GM21576 (cell line): ENCODE measurements around the gene PRRT3.

Source experiments
- ATAC-seq: cut with Tn5 transposase; IDR thresholded peaks from one replicate; pipeline ENCODE4 v1.9.1; 2021; ENCODE audit warnings: mild to moderate bottlenecking, moderate library complexity; ENCODE audit not compliant: unreplicated experiment

PRRT3 gene

DNA sequence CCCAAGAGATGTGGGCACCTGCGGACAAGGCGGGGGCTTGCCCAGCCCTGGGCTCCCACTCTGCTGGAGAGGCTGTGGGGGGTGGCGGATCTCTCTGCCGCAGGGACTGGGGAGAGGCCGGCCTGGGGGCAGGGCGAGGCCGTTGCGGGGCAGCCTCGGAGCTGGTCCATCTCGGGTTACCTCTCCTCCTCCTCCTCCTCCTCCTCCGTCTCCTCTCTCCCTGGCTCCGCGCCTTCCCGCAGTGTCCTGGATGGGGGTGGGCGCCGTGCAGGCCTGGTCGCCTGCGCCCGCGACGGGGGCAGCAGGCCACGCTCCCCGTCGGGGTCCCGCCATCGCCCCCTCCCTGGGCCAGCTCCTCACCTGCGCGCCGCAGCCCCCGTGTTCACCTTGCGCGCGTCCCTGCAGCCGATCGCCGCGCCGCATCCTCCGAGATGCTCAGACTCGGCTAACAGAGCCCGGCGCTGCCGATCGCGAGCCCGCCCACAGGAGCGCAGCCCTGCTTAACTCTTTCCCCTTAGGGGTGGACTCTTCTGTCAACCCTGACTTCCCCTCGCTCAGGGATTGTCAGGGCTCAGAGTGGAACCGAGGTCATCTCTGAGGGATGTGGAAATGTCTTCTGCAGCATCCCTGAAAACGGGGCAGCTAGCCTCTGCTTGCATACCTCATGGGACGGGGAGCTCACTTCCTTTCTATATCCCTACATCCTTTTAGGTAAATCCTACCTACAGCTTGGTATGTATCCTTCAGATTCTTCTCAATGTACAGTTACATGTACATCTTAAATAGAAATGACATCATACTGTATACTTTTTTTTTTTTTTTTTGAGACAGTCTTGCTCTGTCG is at the start of gene PRRT3:
TSS of gene PRRT3 (minus strand) at position 447 of the 844 bp plus-strand sequence. CDS start 2,293 bp downstream, outside the sequence.
- ATAC-seq: peak; percentile 66

- no peak for ATAC-seq
Measured at GRCh38 chr3:10000686-10001085, 48.5 kb upstream of the PRRT3 start.

DNA sequence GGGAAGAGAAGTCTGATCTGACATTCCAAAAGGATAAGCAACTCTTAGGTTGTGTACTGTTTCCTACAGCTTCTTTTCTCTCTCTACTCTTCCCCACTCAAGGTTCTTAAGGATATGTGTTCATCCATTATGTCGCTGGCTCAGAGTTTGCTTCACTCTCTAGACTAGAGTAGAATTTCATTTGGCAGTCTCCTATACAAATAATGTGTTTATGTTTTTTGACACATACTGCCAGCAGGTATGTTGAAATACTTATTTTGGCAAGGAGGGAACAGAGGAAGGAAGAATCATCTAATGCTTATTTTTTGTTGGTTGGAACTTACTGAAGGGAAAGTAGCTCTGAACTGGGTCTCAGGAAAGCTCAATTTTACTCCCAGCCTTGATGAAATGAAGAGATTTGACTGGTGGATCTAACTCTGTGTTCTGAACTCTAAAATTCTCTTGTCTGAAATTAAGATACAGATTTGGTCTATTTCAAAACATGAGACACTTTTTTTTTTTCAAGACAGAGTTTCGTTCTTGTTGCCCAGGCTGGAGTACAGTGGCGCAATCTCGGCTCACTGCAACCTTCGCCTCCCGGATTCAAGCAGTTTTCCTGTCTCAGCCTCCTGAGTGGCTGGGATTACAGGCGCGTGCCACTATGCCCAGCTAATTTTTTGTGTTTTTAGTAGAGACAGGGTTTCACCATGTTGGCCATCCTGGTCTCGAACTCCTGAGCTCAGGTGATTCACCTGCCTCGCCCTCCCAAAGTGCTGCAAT is 42.1 kb upstream of the PRRT3 start:
- no peak for ATAC-seq

- ATAC-seq: peak; percentile 22
Measured at GRCh38 chr3:9986230-9986725, 34.1 kb upstream of the PRRT3 start.

- no peak for ATAC-seq
Measured at GRCh38 chr3:9980251-9980650, 28.0 kb upstream of the PRRT3 start.

DNA sequence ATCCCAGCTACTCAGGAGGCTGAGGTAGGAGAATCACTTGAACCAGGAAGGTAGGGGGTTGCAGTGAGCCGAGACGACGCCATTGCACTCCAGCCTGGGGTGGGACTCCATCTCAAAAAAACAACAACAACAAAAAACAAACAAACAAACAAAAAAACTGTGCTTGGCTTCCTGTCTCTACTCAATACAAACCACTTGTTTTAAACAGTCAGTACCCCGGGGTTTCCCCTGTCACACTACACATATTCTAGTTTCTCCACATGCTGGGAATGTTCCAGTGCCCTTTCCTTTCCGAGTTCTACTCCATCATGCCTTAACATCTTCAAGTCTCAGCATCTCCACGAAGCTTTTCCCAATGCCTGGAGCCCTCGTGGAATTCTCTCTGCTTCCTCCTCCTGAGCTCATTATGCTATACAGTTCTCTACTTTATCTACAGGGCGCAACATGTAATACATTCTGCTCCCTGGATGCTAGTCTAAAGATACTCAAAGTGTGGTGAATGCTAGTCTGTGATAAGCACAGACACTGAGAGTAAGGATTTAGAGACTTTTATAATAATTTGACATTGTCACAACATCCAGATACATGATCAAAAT is 26.6 kb upstream of the PRRT3 start:
- ATAC-seq: no peak

DNA sequence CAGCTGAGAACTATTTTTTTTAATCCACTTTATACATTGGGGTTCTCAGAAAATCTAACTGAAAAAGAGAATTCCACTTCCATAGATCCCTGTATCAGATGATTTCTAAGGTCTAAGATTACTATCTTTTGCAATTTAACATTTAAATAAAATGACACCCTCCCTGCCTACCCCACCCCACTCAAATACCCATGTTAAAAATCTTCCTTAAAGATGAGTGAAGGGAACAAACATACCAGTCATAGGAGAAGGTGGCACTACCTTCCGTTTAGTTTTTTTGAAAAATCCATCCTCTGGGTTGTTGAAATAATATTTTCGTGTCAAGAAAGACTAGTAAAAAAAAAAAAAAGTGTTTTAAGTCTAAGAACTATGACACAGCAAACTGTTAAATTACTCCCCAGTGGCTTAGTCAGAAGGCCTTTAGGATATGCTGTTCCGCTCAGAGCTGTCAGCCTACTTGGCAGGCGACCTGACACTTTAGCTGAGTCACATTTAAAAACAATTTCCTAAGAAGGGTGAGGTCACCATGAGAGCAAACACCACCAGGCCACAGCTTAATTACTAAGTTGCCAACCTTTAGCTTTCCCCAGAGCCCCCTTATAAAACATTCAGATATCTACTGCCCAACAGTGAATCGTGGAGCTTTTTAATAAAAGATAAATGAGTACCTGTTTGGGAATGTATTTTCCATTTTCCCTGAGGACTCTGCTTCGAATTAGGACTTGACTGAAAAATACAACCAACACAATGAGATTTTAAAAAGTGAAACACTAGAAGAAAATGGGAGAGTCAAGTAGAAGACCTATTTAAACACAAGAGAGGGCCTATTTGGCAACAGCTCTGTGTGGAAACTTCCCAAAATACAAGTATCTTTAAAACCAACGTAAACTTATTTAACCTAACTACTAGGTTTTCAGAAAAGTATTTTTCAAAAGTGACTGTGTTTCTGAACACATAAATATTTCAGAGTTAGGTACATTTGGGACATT is 24.8 kb upstream of the PRRT3 start:
- no peak for ATAC-seq

- ATAC-seq: no peak
Measured at GRCh38 chr3:9970020-9970652, 17.9 kb upstream of the PRRT3 start.

- no peak for ATAC-seq
Measured at GRCh38 chr3:9969632-9970019, 17.4 kb upstream of the PRRT3 start.

GRCh38 chr3:9966841-9967240 is 14.6 kb upstream of the PRRT3 start:
- ATAC-seq: no peak

- ATAC-seq: no peak
Measured at GRCh38 chr3:9965200-9965875, 13.1 kb upstream of the PRRT3 start.

DNA sequence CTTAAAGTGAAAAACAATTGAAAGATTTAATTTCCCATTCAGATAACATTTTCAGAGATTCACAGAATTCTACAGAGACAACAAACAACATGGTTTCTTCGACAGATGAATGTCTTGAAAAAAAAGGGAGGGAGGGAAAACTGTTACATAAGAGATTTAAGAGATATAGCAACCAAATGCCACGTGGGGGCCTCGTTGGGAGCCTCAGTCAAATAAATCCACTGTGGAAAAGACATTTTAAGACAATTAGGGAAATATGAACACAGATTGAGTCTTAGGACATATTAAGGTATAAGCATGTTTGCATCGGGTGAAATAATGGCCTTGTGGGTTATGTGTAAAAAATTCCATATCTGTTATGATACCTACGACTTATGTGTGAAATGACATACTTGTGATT is 5.0 kb upstream of the PRRT3 start:
- no peak for ATAC-seq

DNA sequence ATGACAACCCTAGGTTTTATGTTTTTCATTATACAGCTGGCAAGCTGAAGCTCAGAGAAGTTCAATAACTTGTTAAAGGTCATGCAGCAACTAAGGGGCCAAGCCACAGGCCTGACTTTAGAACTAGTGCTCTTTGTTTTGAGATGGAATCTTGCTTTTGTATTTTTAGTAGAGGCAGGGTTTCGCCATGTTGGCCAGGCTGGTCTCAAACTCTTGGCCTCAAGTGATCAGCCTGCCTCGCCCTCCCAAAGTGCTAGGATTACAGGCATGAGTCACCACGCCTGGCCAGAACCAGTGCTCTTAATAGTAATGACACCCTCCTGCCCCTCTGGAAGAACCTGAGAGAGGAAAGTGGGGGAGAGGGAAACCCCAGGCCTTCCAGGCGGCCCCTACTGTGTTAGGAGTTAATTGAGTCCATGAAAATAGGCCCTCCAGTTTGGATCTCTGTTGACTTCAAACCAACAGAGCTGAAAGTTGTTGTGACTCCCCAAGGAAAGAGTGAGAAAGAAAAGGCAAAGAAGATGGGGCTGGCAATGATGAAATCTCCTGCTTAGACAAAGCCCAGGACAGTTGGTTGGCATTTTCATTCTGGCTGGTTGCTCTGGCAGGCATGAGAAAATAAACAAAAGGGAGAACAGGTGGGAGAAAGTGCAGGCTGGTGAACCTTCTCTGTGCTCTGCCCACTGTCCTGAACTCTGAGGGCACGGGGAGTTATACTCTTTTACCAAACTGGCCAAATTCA is 3.6 kb upstream of the PRRT3 start:
- ATAC-seq: no peak

DNA sequence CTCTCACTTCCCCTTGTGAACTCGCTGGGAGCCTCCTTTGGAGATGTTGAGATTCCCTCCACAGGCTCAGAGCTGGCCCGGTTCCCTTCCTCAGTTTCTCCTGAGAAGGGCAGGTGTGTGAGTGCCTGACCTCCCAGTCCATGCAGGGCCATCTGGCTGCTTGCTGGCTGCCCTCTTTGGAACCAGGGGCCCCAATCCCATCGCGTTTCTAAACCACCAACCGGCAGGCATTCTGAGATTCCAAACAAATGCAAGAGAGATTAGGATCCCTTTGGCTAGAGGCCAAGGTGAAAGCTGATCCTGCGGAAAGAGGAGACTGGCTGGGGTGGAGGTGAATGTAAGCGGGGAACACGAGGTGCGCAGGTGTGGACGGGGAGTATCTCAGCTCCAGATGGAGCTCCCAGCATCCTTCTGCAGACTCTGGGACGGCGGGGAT is 2.9 kb upstream of the PRRT3 start:
- ATAC-seq: no peak

- ATAC-seq: peak; percentile 14
Measured at GRCh38 chr3:9951598-9951961, 628 bp downstream of the PRRT3 start.

DNA sequence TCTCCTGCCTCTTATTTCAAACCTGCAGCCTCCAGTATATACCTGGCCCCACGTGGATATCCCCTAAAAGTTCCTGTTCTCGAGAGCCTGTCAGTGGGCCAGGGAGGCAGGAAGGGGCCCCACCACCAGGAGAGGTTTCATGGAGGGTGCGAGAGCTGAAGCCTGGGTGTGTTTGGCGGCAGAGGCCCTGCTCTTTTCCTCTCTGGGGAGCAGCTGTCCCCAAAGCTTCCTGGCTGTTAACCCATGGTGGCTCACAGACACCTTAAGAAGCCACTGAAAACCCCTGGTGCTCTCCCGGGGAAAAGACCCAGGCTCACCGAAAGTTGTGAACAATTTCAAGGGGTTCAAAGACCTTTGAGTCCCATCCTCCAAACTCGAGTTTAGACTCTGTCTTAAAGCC is 1.1 kb downstream of the PRRT3 start:
- ATAC-seq: peak; percentile 37

- ATAC-seq: no peak
Measured at GRCh38 chr3:9949626-9950025, 2.6 kb downstream of the PRRT3 start.

- ATAC-seq: no peak
Measured at GRCh38 chr3:9949115-9949514, 3.1 kb downstream of the PRRT3 start.

DNA sequence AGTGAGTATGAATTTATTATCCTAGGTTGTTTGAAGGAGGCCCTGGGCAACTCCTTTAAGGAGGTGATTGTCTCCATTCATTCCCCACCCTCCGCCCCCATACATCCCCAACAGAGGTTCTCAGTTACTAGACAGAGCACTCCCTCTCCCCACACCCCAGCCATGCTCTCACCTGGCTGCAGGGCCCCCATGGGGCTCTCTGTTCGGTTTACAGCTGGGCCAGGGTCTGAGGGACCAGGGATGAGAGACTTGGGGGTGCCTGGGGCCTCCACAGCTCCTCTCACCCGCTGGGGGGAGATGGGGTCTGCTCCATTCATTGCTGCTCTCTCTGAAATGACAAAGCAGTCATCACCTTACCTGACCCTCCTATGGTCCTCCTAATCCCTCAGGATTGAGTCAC is 3.6 kb downstream of the PRRT3 start:
- ATAC-seq: no peak
